ENCODE measurements around the gene ZNF286A.
A peak's percentile ranks its signal among the peaks of the same experiment; 100 is the strongest.

DNA sequence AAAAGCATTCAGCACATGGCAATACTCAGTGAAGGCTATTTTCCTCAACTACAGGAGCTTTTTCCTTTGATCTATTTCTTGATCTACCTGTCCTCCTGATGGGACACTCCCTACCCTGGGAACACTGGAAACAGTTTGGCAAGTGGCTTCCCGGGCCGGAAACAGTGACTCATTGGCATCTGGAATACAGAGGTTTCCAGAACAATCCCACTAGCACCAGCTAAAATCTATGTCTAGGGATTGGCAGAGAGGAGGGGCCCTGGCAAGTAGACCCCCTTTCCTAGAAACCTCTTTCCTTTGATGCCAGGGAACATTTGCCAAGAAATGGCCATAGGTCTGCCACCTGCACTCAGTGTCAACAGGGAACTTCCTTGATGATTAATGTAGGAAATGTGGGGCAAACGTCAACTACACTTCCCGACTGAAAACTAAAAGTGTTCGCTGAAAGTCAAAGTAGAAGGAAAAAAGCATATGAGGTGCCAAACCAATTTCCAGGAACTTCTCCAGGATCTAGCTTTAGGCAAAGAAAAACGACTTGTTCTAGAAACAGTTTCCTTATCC, 49.6 kb upstream of the ZNF286A start:
- TF ChIP-seq CEBPB (IDR thresholded peaks at IDR 0.05) (0 out of 2 replicates have a peak, but pooled peaks have one; percentile 28), EP300 (IDR thresholded peaks at IDR 0.05; ENCODE audit: borderline replicate concordance) (peak; percentile 74)

Data from Ishikawa (cell line).